Cardiac muscle cell (in vitro differentiated cells and primary cell): ENCODE measurements around the gene ZFYVE19. TPM values are rescaled to one million over a fixed set of nuclear protein-coding genes. Genes with fewer than 3 reads are reported as not detected.

Source experiments
- DNase-seq, 2 donors: peaks; one replicate each; pipeline versions ENCODE4 v3.0.0 to v3.0.0-alpha.2; 2010 to 2017; ENCODE audit warnings: low read depth in 1 of 2, low spot score in 1 of 2
- H3K27ac ChIP-seq: fragments of 200-600 bp; sonication (generic); 2 replicates; pipeline ENCODE4 v1.5.1; 2016
- H3K27me3 ChIP-seq: fragments of 200-600 bp; sonication (generic); 2 replicates; pipeline ENCODE4 v1.6.0; 2016; ENCODE audit warnings: control low read depth
- H3K36me3 ChIP-seq: fragments of 200-600 bp; sonication (generic); 2 replicates; pipeline ENCODE4 v1.5.1; 2016; ENCODE audit warnings: control low read depth
- H3K4me1 ChIP-seq: fragments of 200-600 bp; sonication (generic); 2 replicates; pipeline ENCODE4 v1.8.1; 2017; ENCODE audit warnings: low read depth, mild to moderate bottlenecking, mixed run types
- H3K4me3 ChIP-seq: fragments of 200-600 bp; sonication (generic); 2 replicates; pipeline ENCODE4 v1.5.1; 2016; ENCODE audit warnings: mild to moderate bottlenecking
- H3K9me3 ChIP-seq: fragments of 200-600 bp; sonication (generic); 2 replicates; pipeline ENCODE4 v1.5.1; 2017; ENCODE audit warnings: low read depth, mild to moderate bottlenecking, control low read depth
- CTCF ChIP-seq: IDR thresholded peaks from 2 replicates; pipeline ENCODE4 v1.5.1; 2012; ENCODE audit warnings: low read depth, mild to moderate bottlenecking, low read length
- polyA plus RNA-seq: library from polyadenylated mRNA; unstranded; fragments of >200 nt; fragmentation: Nextera tagmentation; extraction: Ambion mirVana; gene quantifications from 2 replicates; pipeline ENCODE4 v1.2.1, GENCODE V29; 2016
- total RNA-seq: library from RNA; depleted of rRNA; stranded (reverse); fragments of >200 nt; gene quantifications from 2 replicates; pipeline ENCODE4 v1.2.3, GENCODE V29; 2016

The ZFYVE19 gene
- total and polyA plus RNA-seq, 2 experiments from 2014 or later = 23.4 to 41.3 TPM

- Histone ChIP-seq H3K36me3 (no peaks in the 10 kb centered on the region), H3K27ac (no peak overlapping the region), H3K27me3 (peaks cover 31% of the 10 kb centered on the region), H3K4me1 (peaks cover 6% of the 10 kb centered on the region), H3K4me3 (peak overlapping the region; percentile 39), H3K9me3 (no peaks in the 10 kb centered on the region)
- no peak for DNase-seq
- TF ChIP-seq CTCF = no peak
Measured at GRCh38 chr15:40843261-40843884, 36.5 kb downstream of the ZFYVE19 start.

GRCh38 chr15:40843885-40844695, 37.2 kb downstream of the ZFYVE19 start, which contains the start of gene SPINT1:
Gene SPINT1, plus strand, starts transcription at chr15:40844048. Its CDS starts 507 bp downstream, at chr15:40844555.
- Histone ChIP-seq H3K4me1 (peaks cover 6% of the 10 kb centered on the region), H3K36me3 (no peaks in the 10 kb centered on the region), H3K4me3 (peak within 1 kb of the TSS; percentile 39), H3K9me3 (no peaks in the 10 kb centered on the region), H3K27me3 (peaks cover 31% of the 10 kb centered on the region), H3K27ac (no peak within 1 kb of the TSS)
- TF ChIP-seq CTCF = no peak
- peak in 1 of 2 donors; percentile 35 for DNase-seq

GRCh38 chr15:40844696-40845030, 37.8 kb downstream of the ZFYVE19 start:
- H3K27ac ChIP-seq = no peak overlapping the region

GRCh38 chr15:40845036-40845435, 38.1 kb downstream of the ZFYVE19 start:
- TF ChIP-seq CTCF = no peak
- Histone ChIP-seq H3K4me1 (peaks cover 6% of the 10 kb centered on the region), H3K27me3 (peaks cover 31% of the 10 kb centered on the region), H3K27ac (no peak overlapping the region), H3K4me3 (peak overlapping the region; percentile 39), H3K36me3 (no peaks in the 10 kb centered on the region), H3K9me3 (no peaks in the 10 kb centered on the region)
- DNase-seq = no peak

More at GRCh38 chr15:40844696-40845030, 37.8 kb downstream of the ZFYVE19 start:
- H3K4me3 ChIP-seq = peak overlapping the region; percentile 39
- no peak for DNase-seq
- TF ChIP-seq CTCF = no peak
- H3K4me1 ChIP-seq = peaks cover 6% of the 10 kb centered on the region
- peaks cover 31% of the 10 kb centered on the region for H3K27me3 ChIP-seq
- H3K36me3 ChIP-seq = no peaks in the 10 kb centered on the region
- H3K9me3 ChIP-seq = no peaks in the 10 kb centered on the region

GRCh38 chr15:40845511-40846284, 38.8 kb downstream of the ZFYVE19 start:
- H3K27me3 ChIP-seq = peaks cover 31% of the 10 kb centered on the region
- no peaks in the 10 kb centered on the region for H3K36me3 ChIP-seq
- DNase-seq = no peak
- H3K27ac ChIP-seq = no peak overlapping the region
- no peak overlapping the region for H3K4me3 ChIP-seq
- no peak for TF ChIP-seq CTCF
- H3K9me3 ChIP-seq = no peaks in the 10 kb centered on the region
- H3K4me1 ChIP-seq = peaks cover 6% of the 10 kb centered on the region
